ENCODE measurements around the gene EEF1AKMT3. TPM values are rescaled to one million over a fixed set of nuclear protein-coding genes. Genes with fewer than 3 reads are reported as not detected.

The EEF1AKMT3 gene
- total and polyA plus RNA-seq, 8 donors: 3.3 to 61.4 (median 9.2) TPM

GRCh38 chr12:57803319-57803893, 31.0 kb downstream of the EEF1AKMT3 start:
- peak overlapping the region in 2 of 5 donors; percentile 3 to 27 for H3K27ac ChIP-seq
- intact Hi-C loops (cut with DNase I; ENCODE audit: low total_unique reads): no loop called here
- H3K36me3 ChIP-seq: peaks cover 44 to 99% (median 93%) of the 10 kb centered on the region in 4 donors

GRCh38 chr12:57806677-57807076, 34.3 kb downstream of the EEF1AKMT3 start:
- no peak for TF ChIP-seq EP300 (IDR thresholded peaks at IDR 0.05)
- TF ChIP-seq POLR2A (IDR thresholded peaks at IDR 0.05): no peak
- TF ChIP-seq CTCF (IDR thresholded peaks at IDR 0.05): no peak
- no peak for TF ChIP-seq POLR2AphosphoS5 (IDR thresholded peaks at IDR 0.05)
- Histone ChIP-seq H3K4me1 (peaks cover 0 to 16% (median 2%) of the 10 kb centered on the region in 4 donors), H3K36me3 (peaks cover 42 to 99% (median 93%) of the 10 kb centered on the region in 4 donors), H3K4me3 (no peak overlapping the region), H3K9me3 (no peaks in the 10 kb centered on the region), H3K27me3 (no peaks in the 10 kb centered on the region), H3K27ac (no peak overlapping the region)
- no peak for DNase-seq
- WGBS, 5 donors: 92 to 97% (median 96%) methylated on average over 3 of the region's 3 CpGs
- intact Hi-C loops (cut with DNase I; ENCODE audit: low total_unique reads): no loop called here

More at GRCh38 chr12:57803319-57803893, 31.0 kb downstream of the EEF1AKMT3 start:
- Histone ChIP-seq H3K27me3 (no peaks in the 10 kb centered on the region), H3K9me3 (no peaks in the 10 kb centered on the region), H3K4me1 (peaks cover 0 to 8% (median 2%) of the 10 kb centered on the region in 4 donors), H3K4me3 (no peak overlapping the region)
- TF ChIP-seq CTCF (IDR thresholded peaks at IDR 0.05) (peak in 5 of 7 experiments; percentile 49 to 88 (median 82)), EP300 (IDR thresholded peaks at IDR 0.05) (no peak), POLR2AphosphoS5 (IDR thresholded peaks at IDR 0.05) (peak in 1 of 3 donors; percentile 38)
- DNase-seq: peak; percentile 61 to 62
- 34 to 49% (median 48%) methylated on average over 9 of the region's 9 CpGs for WGBS, 5 donors

GRCh38 chr12:57807285-57807684, 34.9 kb downstream of the EEF1AKMT3 start:
- no peaks in the 10 kb centered on the region for H3K9me3 ChIP-seq
- no peaks in the 10 kb centered on the region for H3K27me3 ChIP-seq
- TF ChIP-seq POLR2A (IDR thresholded peaks at IDR 0.05): no peak
- H3K4me1 ChIP-seq: peaks cover 0 to 16% (median 2%) of the 10 kb centered on the region in 4 donors
- intact Hi-C loops (cut with DNase I; ENCODE audit: low total_unique reads): no loop called here
- H3K4me3 ChIP-seq: no peak overlapping the region
- WGBS, 5 donors: 83 to 91% (median 91%) methylated on average over 8 to 9 of the region's 9 CpGs
- DNase-seq: no peak
- no peak overlapping the region for H3K27ac ChIP-seq
- peaks cover 36 to 97% (median 93%) of the 10 kb centered on the region in 4 donors for H3K36me3 ChIP-seq

- intact Hi-C loops (cut with DNase I; ENCODE audit: low total_unique reads): no loop called here
- Histone ChIP-seq H3K4me3 (no peak overlapping the region), H3K9me3 (no peaks in the 10 kb centered on the region), H3K4me1 (peaks cover 0 to 20% (median 2%) of the 10 kb centered on the region in 4 donors), H3K27me3 (no peaks in the 10 kb centered on the region), H3K27ac (no peak overlapping the region), H3K36me3 (peaks cover 33 to 97% (median 92%) of the 10 kb centered on the region in 4 donors)
- TF ChIP-seq POLR2A (IDR thresholded peaks at IDR 0.05) (no peak), POLR2AphosphoS5 (IDR thresholded peaks at IDR 0.05) (no peak), EP300 (IDR thresholded peaks at IDR 0.05) (no peak), CTCF (IDR thresholded peaks at IDR 0.05) (no peak)
- DNase-seq: no peak
- 81 to 91% (median 90%) methylated on average over 5 of the region's 5 CpGs for WGBS, 5 donors
Observed at GRCh38 chr12:57808351-57808750, 35.9 kb downstream of the EEF1AKMT3 start.

- WGBS, 5 donors: 86 to 99% (median 94%) methylated on average over 3 of the region's 3 CpGs
- Histone ChIP-seq H3K27ac (no peak overlapping the region), H3K9me3 (no peaks in the 10 kb centered on the region), H3K36me3 (peaks cover 33 to 89% (median 85%) of the 10 kb centered on the region in 4 donors), H3K4me3 (no peak overlapping the region), H3K27me3 (no peaks in the 10 kb centered on the region), H3K4me1 (peaks cover 0 to 26% (median 3%) of the 10 kb centered on the region in 4 donors)
- no peak for TF ChIP-seq EP300 (IDR thresholded peaks at IDR 0.05)
- TF ChIP-seq CTCF (IDR thresholded peaks at IDR 0.05): no peak
- no peak for TF ChIP-seq POLR2A (IDR thresholded peaks at IDR 0.05)
- no peak for TF ChIP-seq POLR2AphosphoS5 (IDR thresholded peaks at IDR 0.05)
- no peak for DNase-seq
- intact Hi-C loops (cut with DNase I; ENCODE audit: low total_unique reads): no loop called here
Observed at GRCh38 chr12:57809425-57809824, 37.0 kb downstream of the EEF1AKMT3 start.

Measured in stomach (tissue), 9 donors.